DOHH2 (cell line): ENCODE data around the gene OR5I1.

Experiments used
- H3F3A ChIP-seq: fragments of 200-600 bp; sonication (generic), shearing (Covaris generic); 2 replicates; pipeline ENCODE4 v1.6.0; 2016; ENCODE audit warnings: antibody characterized with exemption, mild to moderate bottlenecking; ENCODE audit not compliant: control insufficient read depth, insufficient read depth
- H3K27ac ChIP-seq: fragments of 200-600 bp; sonication (generic); 2 replicates; pipeline ENCODE4 v1.5.1; 2014; ENCODE audit warnings: low read depth, mild to moderate bottlenecking, low read length, moderate library complexity
- H3K27me3 ChIP-seq: fragments of 200-600 bp; sonication (generic); 2 replicates; pipeline ENCODE4 v1.6.1; 2014; ENCODE audit warnings: mild to moderate bottlenecking, low read length, mixed read lengths; ENCODE audit not compliant: control insufficient read depth
- H3K36me3 ChIP-seq: fragments of 200-600 bp; sonication (generic); 2 replicates; pipeline ENCODE4 v1.6.1; 2014; ENCODE audit warnings: mild to moderate bottlenecking, low read length, moderate library complexity, mixed read lengths; ENCODE audit not compliant: control insufficient read depth
- H3K4me1 ChIP-seq: fragments of 200-600 bp; sonication (generic); 2 replicates; pipeline ENCODE4 v1.6.1; 2014; ENCODE audit warnings: mild to moderate bottlenecking, low read length, mixed read lengths; ENCODE audit not compliant: control insufficient read depth
- H3K4me2 ChIP-seq: fragments of 200-600 bp; sonication (generic); 2 replicates; pipeline ENCODE4 v1.6.0; 2014; ENCODE audit warnings: mild to moderate bottlenecking, low read length, moderate library complexity
- H3K4me3 ChIP-seq: fragments of 200-600 bp; sonication (generic); 2 replicates; pipeline ENCODE4 v1.5.1; 2014; ENCODE audit warnings: mild to moderate bottlenecking, low read length, mixed read lengths
- H3K79me2 ChIP-seq: fragments of 200-600 bp; sonication (generic); 2 replicates; pipeline ENCODE4 v1.6.1; 2014; ENCODE audit warnings: mild to moderate bottlenecking, low read length, mixed read lengths; ENCODE audit not compliant: control insufficient read depth
- H3K9me2 ChIP-seq: fragments of 200-600 bp; sonication (generic); replicated peaks from 2 replicates; pipeline ENCODE4 v1.6.1; 2014; ENCODE audit warnings: mild to moderate bottlenecking, low read length, mixed read lengths; ENCODE audit not compliant: control insufficient read depth
- H3K9me3 ChIP-seq: fragments of 200-600 bp; sonication (generic); 2 replicates; pipeline ENCODE4 v1.6.1; 2014; ENCODE audit warnings: antibody characterized with exemption, low read length, mixed read lengths; ENCODE audit not compliant: control insufficient read depth, insufficient read depth
- H4K20me1 ChIP-seq: fragments of 200-600 bp; sonication (generic); 2 replicates; pipeline ENCODE4 v1.6.0; 2014; ENCODE audit warnings: low read depth, mild to moderate bottlenecking, antibody characterized with exemption, low read length, moderate library complexity; ENCODE audit not compliant: control insufficient read depth, insufficient read depth
- EZH2phosphoT487 ChIP-seq: fragments of 200-600 bp; sonication (generic); IDR thresholded peaks from 2 replicates; pipeline ENCODE4 v1.6.1; 2017; ENCODE audit warnings: borderline replicate concordance, mild to moderate bottlenecking, antibody characterized with exemption, low read length, moderate library complexity, mixed read lengths
- TF ChIP-seq, protein P1 (sequence below): fragments of 200-600 bp; sonication (generic); IDR thresholded peaks from one replicate; pipeline ENCODE4 v1.5.1; 2014; ENCODE audit warnings: antibody characterized with exemption, mild to moderate bottlenecking, low read depth, low read length; ENCODE audit not compliant: poor library complexity, severe bottlenecking

Gene OR5I1

DNA sequence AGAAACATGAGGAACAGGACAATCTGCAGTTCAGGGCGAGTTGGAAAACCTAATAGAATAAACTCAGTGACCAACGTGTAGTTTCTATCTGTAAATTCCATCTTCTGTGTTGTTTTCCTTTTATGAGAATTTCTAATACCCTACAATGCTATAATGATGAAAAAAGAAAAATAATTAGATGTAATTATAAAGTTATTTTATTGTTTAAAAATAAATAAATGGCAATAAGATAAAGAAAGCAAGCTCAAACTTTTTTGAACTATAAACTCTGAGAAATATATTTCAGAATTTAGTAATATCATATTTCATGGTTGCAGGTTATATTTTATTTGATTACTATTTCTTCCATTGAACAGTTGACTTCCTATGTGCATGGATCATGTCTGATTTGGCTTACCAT is at the start of gene OR5I1:
OR5I1 (minus strand) TSS at position 101 of the 400 bp plus-strand sequence; CDS start at position 101, 0 bp downstream.
- Histone ChIP-seq H3K36me3 (no peaks in the 10 kb centered on the region), H4K20me1 (no peaks in the 10 kb centered on the region), H3K9me2 (no peaks in the 10 kb centered on the region), H3F3A (no peaks in the 10 kb centered on the region), H3K27ac (no peak within 1 kb of the TSS), H3K4me1 (no peaks in the 10 kb centered on the region), H3K9me3 (no peaks in the 10 kb centered on the region), H3K79me2 (no peaks in the 10 kb centered on the region), H3K27me3 (no peaks in the 10 kb centered on the region), H3K4me3 (no peak within 1 kb of the TSS), H3K4me2 (no peak within 1 kb of the TSS)
- TF ChIP-seq, protein P1, sequence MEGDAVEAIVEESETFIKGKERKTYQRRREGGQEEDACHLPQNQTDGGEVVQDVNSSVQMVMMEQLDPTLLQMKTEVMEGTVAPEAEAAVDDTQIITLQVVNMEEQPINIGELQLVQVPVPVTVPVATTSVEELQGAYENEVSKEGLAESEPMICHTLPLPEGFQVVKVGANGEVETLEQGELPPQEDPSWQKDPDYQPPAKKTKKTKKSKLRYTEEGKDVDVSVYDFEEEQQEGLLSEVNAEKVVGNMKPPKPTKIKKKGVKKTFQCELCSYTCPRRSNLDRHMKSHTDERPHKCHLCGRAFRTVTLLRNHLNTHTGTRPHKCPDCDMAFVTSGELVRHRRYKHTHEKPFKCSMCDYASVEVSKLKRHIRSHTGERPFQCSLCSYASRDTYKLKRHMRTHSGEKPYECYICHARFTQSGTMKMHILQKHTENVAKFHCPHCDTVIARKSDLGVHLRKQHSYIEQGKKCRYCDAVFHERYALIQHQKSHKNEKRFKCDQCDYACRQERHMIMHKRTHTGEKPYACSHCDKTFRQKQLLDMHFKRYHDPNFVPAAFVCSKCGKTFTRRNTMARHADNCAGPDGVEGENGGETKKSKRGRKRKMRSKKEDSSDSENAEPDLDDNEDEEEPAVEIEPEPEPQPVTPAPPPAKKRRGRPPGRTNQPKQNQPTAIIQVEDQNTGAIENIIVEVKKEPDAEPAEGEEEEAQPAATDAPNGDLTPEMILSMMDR: no peak
- TF ChIP-seq EZH2phosphoT487: no peak

DNA sequence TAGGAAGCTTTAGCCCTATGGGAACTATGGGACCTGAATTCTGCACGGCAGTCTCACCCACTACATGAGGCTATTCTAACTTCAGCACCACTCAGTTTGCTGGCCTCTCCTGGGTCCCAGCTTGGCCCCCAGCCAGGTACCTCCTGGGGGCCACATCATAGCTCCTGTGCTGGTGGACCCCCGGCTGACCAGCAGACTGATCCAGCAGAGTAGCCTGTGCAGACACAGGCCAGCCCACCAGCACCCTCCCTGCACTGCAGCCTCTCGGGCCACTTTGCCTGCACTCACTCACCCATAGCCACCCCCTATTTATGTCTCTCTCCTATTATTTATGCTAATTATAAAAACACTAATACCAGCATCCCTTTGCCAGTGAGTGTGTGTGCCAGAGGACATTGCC is 34.7 kb upstream of the OR5I1 start:
- no peaks in the 10 kb centered on the region for H3K27me3 ChIP-seq
- H3K4me3 ChIP-seq: no peak overlapping the region
- H3F3A ChIP-seq: no peaks in the 10 kb centered on the region
- H3K9me3 ChIP-seq: no peaks in the 10 kb centered on the region
- H3K79me2 ChIP-seq: no peaks in the 10 kb centered on the region
- TF ChIP-seq, protein P1: no peak
- H3K36me3 ChIP-seq: no peaks in the 10 kb centered on the region
- no peak overlapping the region for H3K27ac ChIP-seq
- H3K9me2 ChIP-seq: no peaks in the 10 kb centered on the region
- no peaks in the 10 kb centered on the region for H4K20me1 ChIP-seq
- no peaks in the 10 kb centered on the region for H3K4me1 ChIP-seq
- H3K4me2 ChIP-seq: no peak overlapping the region

DNA sequence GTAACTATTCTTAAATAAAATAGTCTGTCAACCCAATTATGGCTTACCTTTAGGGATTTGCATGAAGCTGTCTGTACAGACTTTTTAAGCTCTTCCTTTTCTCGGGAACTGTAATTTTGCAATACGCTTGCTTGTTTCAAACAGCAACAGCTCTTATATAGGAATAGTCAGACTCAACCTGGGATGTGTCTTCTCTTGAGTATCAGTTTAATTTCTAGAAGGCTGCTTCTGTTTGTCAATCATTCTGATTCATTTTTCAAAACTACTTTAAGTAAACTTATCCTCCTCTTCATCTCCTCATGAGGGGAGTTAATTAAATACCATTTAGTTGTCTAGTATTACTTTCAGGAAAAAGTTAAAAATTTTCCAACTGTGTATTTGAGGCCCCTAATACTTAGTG is 33.6 kb upstream of the OR5I1 start, which contains the start of gene OR10AG1:
OR10AG1 (minus strand) TSS at position 101 of the 400 bp plus-strand sequence; CDS start at position 63, 38 bp downstream.
- Histone ChIP-seq H3K36me3 (no peaks in the 10 kb centered on the region), H3K79me2 (no peaks in the 10 kb centered on the region), H3K4me3 (no peak within 1 kb of the TSS), H3K27ac (no peak within 1 kb of the TSS), H3K27me3 (no peaks in the 10 kb centered on the region), H3K9me3 (no peaks in the 10 kb centered on the region), H3K4me1 (no peaks in the 10 kb centered on the region), H4K20me1 (no peaks in the 10 kb centered on the region), H3F3A (no peaks in the 10 kb centered on the region), H3K9me2 (no peaks in the 10 kb centered on the region), H3K4me2 (no peak within 1 kb of the TSS)
- no peak for TF ChIP-seq EZH2phosphoT487
- TF ChIP-seq, protein P1: no peak

DNA sequence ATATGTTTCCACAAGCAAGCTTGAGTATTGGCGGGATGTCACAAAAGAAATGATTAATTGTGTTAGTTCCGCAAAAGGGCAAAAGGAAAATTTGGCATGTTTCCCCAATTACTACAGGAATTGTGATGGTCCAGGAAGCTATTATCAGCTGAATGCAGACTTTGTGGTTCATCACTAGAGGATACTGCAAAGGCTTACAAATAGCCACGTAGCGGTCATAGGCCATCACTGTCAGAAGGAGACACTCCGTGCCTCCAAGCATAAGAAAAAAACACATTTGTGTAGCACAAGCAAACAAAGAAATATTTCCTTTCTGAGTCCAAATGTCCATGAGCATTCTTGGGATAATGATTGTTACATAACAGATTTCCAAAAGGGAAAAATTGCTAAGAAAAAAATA is 31.7 kb upstream of the OR5I1 start:
- Histone ChIP-seq H3K27ac (no peak overlapping the region), H3K4me2 (no peak overlapping the region), H3K4me3 (no peak overlapping the region), H3F3A (no peaks in the 10 kb centered on the region), H3K9me3 (no peaks in the 10 kb centered on the region), H3K36me3 (no peaks in the 10 kb centered on the region), H4K20me1 (no peaks in the 10 kb centered on the region), H3K9me2 (no peaks in the 10 kb centered on the region), H3K4me1 (no peaks in the 10 kb centered on the region), H3K79me2 (no peaks in the 10 kb centered on the region), H3K27me3 (no peaks in the 10 kb centered on the region)
- no peak for TF ChIP-seq EZH2phosphoT487
- TF ChIP-seq, protein P1: no peak
